ENCODE results near the gene FHOD3.

DNA sequence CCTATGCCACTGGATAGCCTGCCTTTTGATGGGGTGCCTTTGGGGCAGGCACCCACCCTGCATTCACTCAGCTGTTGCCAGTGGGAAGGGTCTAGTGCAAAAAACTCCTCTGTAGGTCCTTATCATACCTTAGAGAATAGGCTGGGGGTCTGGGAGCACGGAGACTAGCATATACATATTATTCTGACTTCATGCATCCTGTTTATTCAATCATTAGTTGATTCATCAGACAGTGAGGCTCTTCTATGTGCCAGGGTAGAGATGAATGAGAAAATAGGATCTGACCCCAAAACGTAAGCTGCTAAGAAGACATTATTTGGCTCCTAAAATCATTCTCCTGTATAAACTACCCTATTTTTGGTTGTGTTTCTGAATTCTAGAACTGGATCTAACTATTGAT, 378.0 kb downstream of the FHOD3 start:
- TF ChIP-seq, protein P1, sequence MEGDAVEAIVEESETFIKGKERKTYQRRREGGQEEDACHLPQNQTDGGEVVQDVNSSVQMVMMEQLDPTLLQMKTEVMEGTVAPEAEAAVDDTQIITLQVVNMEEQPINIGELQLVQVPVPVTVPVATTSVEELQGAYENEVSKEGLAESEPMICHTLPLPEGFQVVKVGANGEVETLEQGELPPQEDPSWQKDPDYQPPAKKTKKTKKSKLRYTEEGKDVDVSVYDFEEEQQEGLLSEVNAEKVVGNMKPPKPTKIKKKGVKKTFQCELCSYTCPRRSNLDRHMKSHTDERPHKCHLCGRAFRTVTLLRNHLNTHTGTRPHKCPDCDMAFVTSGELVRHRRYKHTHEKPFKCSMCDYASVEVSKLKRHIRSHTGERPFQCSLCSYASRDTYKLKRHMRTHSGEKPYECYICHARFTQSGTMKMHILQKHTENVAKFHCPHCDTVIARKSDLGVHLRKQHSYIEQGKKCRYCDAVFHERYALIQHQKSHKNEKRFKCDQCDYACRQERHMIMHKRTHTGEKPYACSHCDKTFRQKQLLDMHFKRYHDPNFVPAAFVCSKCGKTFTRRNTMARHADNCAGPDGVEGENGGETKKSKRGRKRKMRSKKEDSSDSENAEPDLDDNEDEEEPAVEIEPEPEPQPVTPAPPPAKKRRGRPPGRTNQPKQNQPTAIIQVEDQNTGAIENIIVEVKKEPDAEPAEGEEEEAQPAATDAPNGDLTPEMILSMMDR (IDR thresholded peaks at IDR 0.05): no peak
- TF ChIP-seq POLR2A (IDR thresholded peaks at IDR 0.05): no peak

All from uterus (tissue), 2 donors.